Vagina (tissue), 2 donors: ENCODE measurements around the gene SPR.

Experiments
- POLR2AphosphoS5 ChIP-seq, 2 donors: sonication (generic); formaldehyde crosslinking; IDR thresholded peaks; one replicate each; pipeline ENCODE4 v1.9.0; 2017; ENCODE audit warnings: antibody characterized with exemption in 2 of 2, mild to moderate bottlenecking in 2 of 2, low read depth in 1 of 2; ENCODE audit not compliant: insufficient read depth in 1 of 2
- TF ChIP-seq, protein P1 (sequence below), 3 experiments: fragments of 450-650 bp in 2 of 3; fragments of 200-600 bp in 1 of 3; sonication (generic) in 1 of 3; IDR thresholded peaks; one replicate each; pipeline ENCODE4 v1.5.1; 2017 to 2019; ENCODE audit warnings: antibody characterized with exemption in 3 of 3, mild to moderate bottlenecking in 2 of 3, moderate library complexity in 2 of 3

GRCh38 chr2:72840066-72840465 is 47.1 kb upstream of the SPR start:
- TF ChIP-seq, protein P1, sequence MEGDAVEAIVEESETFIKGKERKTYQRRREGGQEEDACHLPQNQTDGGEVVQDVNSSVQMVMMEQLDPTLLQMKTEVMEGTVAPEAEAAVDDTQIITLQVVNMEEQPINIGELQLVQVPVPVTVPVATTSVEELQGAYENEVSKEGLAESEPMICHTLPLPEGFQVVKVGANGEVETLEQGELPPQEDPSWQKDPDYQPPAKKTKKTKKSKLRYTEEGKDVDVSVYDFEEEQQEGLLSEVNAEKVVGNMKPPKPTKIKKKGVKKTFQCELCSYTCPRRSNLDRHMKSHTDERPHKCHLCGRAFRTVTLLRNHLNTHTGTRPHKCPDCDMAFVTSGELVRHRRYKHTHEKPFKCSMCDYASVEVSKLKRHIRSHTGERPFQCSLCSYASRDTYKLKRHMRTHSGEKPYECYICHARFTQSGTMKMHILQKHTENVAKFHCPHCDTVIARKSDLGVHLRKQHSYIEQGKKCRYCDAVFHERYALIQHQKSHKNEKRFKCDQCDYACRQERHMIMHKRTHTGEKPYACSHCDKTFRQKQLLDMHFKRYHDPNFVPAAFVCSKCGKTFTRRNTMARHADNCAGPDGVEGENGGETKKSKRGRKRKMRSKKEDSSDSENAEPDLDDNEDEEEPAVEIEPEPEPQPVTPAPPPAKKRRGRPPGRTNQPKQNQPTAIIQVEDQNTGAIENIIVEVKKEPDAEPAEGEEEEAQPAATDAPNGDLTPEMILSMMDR (IDR thresholded peaks at IDR 0.05): no peak
- TF ChIP-seq POLR2AphosphoS5 (IDR thresholded peaks at IDR 0.05; ENCODE audit: insufficient read depth in 1 of 2, low read depth in 1 of 2): no peak
